Breast epithelium (tissue), 4 donors: Measurements from ENCODE around the gene GFRA4. TPM values are rescaled to one million over a fixed set of nuclear protein-coding genes. Genes with fewer than 3 reads are reported as not detected.
"Not testable (repeated sequence)": the region's sequence is repeated elsewhere in the genome, so short reads cannot be mapped to it uniquely, and the experiment has no call there.

Source experiments
- DNase-seq, 2 donors: peaks; one replicate each; pipeline ENCODE4 v3.0.0-alpha.2; 2019; ENCODE audit warnings: low spot score in 2 of 2
- H3K27ac ChIP-seq, 2 donors: fragments of 200-600 bp; sonication (generic) in 1 of 2; one replicate each; pipeline ENCODE4 v1.5.1; 2016 to 2019; ENCODE audit warnings: mild to moderate bottlenecking in 1 of 2
- H3K27me3 ChIP-seq, 2 donors: fragments of 200-600 bp; sonication (generic) in 1 of 2; one replicate each; pipeline versions ENCODE4 v1.5.1 to v1.6.0; 2017 to 2019; ENCODE audit warnings: control low read depth in 1 of 2, mild to moderate bottlenecking in 1 of 2
- H3K36me3 ChIP-seq: fragments of 200-600 bp; one replicate; pipeline ENCODE4 v1.5.1; 2019
- H3K4me1 ChIP-seq, 2 donors: fragments of 200-600 bp; sonication (generic); one replicate each; pipeline ENCODE4 v1.5.1; 2016 to 2019; ENCODE audit warnings: control low read depth in 1 of 2
- H3K4me3 ChIP-seq, 3 donors: fragments of 200-600 bp; sonication (generic); 1 replicate in 2 of 3; 2 replicates in 1 of 3; pipeline ENCODE4 v1.5.1; 2016 to 2019; ENCODE audit warnings: mild to moderate bottlenecking in 3 of 3, moderate library complexity in 2 of 3
- H3K9me3 ChIP-seq, 2 donors: fragments of 200-600 bp; sonication (generic) in 1 of 2; one replicate each; pipeline ENCODE4 v1.5.1; 2016 to 2019; ENCODE audit warnings: control low read depth in 1 of 2
- POLR2A ChIP-seq: fragments of 450-650 bp; IDR thresholded peaks from one replicate; pipeline ENCODE4 v1.6.1; 2016; ENCODE audit warnings: antibody characterized with exemption, mild to moderate bottlenecking, moderate library complexity
- POLR2AphosphoS5 ChIP-seq, 3 donors: sonication (generic); formaldehyde crosslinking; IDR thresholded peaks; one replicate each; pipeline ENCODE4 v1.6.1; 2017; ENCODE audit warnings: antibody characterized with exemption in 3 of 3
- intact Hi-C: fragments of 100-400 bp; cut with DNase I; formaldehyde crosslinking; loops from one replicate; pipeline ENCODE4 v1.15.1; 2023; ENCODE audit warnings: low total_unique reads
- total RNA-seq, 3 donors: library from RNA; depleted of rRNA; stranded (reverse); fragments of >200 nt; gene quantifications; one replicate each; pipeline ENCODE4 v1.1.0, GENCODE V29; 2016
- TF ChIP-seq, protein P1 (sequence below), 3 donors: fragments of 450-650 bp; IDR thresholded peaks; one replicate each; pipeline ENCODE4 v1.5.1; 2016 to 2017; ENCODE audit warnings: antibody characterized with exemption in 3 of 3, mild to moderate bottlenecking in 3 of 3, moderate library complexity in 3 of 3

GFRA4 gene
- total RNA-seq, 3 donors from 2014 or later: not detected

DNA sequence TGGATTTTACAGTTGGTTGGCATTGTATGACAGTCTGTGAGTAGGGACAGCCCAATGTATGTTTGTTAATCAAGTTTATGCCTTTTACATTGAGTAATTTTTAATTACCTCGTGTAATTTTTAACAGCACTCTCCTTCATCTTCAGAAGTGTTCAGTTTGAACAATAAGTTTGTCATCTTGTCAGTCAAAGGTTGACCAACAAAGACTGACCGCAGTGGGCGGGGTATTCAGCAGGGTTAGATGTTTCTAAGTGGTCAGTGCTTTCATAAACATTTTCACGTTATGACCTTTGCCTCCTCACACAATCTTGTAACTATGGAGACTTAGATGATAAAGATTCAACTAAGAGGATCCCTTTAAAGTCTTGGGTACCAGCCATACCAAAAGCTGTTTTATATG lies 40.8 kb downstream of the GFRA4 start:
- no peaks in the 10 kb centered on the region for H3K36me3 ChIP-seq
- no peak for DNase-seq
- H3K9me3 ChIP-seq: no peaks in the 10 kb centered on the region
- intact Hi-C loops: no loop called here
- no peaks in the 10 kb centered on the region for H3K27me3 ChIP-seq
- no peak overlapping the region for H3K4me3 ChIP-seq
- H3K4me1 ChIP-seq: no peaks in the 10 kb centered on the region
- TF ChIP-seq POLR2A (no peak), POLR2AphosphoS5 (IDR thresholded peaks at IDR 0.05) (no peak)
- TF ChIP-seq, protein P1, sequence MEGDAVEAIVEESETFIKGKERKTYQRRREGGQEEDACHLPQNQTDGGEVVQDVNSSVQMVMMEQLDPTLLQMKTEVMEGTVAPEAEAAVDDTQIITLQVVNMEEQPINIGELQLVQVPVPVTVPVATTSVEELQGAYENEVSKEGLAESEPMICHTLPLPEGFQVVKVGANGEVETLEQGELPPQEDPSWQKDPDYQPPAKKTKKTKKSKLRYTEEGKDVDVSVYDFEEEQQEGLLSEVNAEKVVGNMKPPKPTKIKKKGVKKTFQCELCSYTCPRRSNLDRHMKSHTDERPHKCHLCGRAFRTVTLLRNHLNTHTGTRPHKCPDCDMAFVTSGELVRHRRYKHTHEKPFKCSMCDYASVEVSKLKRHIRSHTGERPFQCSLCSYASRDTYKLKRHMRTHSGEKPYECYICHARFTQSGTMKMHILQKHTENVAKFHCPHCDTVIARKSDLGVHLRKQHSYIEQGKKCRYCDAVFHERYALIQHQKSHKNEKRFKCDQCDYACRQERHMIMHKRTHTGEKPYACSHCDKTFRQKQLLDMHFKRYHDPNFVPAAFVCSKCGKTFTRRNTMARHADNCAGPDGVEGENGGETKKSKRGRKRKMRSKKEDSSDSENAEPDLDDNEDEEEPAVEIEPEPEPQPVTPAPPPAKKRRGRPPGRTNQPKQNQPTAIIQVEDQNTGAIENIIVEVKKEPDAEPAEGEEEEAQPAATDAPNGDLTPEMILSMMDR (IDR thresholded peaks at IDR 0.05): no peak
- H3K27ac ChIP-seq: no peak overlapping the region

DNA sequence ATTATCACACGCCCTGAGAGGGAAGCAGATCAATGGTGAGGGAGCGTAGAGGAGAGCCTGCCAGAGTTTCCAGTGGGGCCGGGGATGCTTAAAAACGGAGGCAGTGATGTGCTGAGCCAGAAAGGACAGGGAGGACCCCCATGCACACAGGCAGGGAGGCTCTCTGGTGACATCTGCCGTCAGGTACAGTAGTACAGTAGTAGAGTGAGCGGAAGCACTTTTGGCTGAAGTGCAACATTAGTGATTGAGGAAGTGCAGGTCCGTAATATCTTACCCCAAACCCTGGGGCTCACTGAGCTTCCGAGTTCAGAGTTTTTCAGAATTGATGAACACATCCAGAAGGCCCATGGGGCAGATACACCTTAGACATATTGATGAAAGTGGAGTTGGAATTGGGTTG lies 42.1 kb downstream of the GFRA4 start:
- Histone ChIP-seq H3K4me1 (no peaks in the 10 kb centered on the region), H3K27ac (no peak overlapping the region), H3K36me3 (no peaks in the 10 kb centered on the region), H3K4me3 (no peak overlapping the region), H3K9me3 (no peaks in the 10 kb centered on the region), H3K27me3 (no peaks in the 10 kb centered on the region)
- DNase-seq: no peak
- intact Hi-C loops: no loop called here
- TF ChIP-seq, protein P1 (IDR thresholded peaks at IDR 0.05): no peak
- TF ChIP-seq POLR2A (no peak), POLR2AphosphoS5 (IDR thresholded peaks at IDR 0.05) (no peak)

DNA sequence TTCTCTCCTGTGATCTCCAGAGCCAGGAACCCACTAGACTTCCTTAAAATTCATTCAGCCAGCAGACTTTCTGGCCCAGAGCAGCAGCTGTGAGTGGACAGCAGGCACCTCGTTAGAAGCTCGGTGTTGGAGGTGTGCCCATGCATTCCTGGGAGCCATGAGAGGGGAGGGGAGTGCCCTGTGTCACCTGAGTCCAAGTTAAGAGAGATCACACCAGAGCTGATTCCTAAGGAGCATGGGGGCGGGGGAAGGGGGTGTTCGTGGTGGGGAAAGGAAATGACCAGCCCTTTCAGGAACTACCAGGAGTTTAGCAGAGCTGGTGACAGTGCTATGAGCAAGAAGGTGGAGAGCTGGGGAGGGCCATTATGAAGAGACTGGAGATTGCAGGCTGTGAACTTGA lies 46.9 kb downstream of the GFRA4 start:
- Histone ChIP-seq H3K27me3 (no peaks in the 10 kb centered on the region), H3K4me1 (no peaks in the 10 kb centered on the region), H3K27ac (no peak overlapping the region), H3K9me3 (no peaks in the 10 kb centered on the region), H3K36me3 (no peaks in the 10 kb centered on the region), H3K4me3 (no peak overlapping the region)
- no peak for DNase-seq
- TF ChIP-seq, protein P1 (IDR thresholded peaks at IDR 0.05): no peak
- TF ChIP-seq POLR2AphosphoS5 (IDR thresholded peaks at IDR 0.05): no peak
- no peak for TF ChIP-seq POLR2A
- intact Hi-C loops: no loop called here

DNA sequence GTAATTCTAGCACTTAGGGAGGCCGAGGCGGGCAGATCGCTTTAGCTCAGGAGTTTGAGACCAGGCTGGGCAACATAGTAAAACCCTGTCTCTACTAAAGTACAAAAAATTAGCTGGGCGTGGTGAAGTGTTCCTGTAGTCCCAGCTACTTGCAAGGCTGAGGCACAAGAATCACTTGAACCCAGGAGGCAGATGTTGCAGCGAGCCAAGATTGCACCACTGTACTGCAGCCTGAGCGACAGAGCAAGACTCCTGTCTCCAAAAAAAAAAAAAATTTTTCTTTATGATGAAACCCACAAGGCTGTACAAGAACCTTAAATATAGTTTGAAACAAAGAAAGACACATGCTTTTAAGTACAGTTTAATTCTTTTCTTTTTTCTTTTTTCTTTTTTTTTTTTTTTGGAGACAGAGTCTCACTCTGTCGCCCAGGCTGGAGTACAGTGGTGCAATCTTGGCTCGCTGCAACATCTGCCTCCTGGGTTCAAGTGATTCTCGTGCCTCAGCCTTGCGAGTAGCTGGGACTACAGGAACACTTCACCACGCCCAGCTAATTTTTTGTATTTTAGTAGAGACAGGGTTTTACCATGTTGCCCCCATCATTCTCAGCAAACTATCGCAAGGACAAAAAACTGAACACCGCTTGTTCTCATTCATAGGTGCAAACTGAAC lies 47.9 kb downstream of the GFRA4 start:
- H3K27me3 ChIP-seq, H3K4me3 ChIP-seq, intact Hi-C loops, H3K27ac ChIP-seq, DNase-seq, H3K4me1 ChIP-seq, H3K9me3 ChIP-seq, H3K36me3 ChIP-seq: not testable (repeated sequence)

DNA sequence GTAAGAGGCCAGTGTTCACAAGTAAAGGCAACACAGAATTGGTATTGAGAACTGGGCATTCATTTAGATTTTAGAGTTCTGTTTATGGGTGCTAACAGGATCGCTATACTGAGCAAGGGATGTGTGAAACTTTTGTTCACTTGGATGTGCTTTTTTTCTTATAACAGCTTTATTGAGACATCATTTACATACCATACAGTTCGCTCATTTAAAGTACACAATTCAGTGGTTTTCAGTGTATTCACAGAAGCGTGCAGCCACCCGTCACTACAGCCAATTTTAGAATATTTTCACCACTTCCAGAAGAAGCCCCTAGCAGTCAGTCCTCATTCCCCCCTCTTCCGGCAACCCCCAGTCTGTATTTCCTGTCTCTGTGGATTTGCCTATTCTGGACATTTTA lies 48.7 kb downstream of the GFRA4 start:
- TF ChIP-seq POLR2AphosphoS5 (IDR thresholded peaks at IDR 0.05) (no peak), POLR2A (no peak)
- TF ChIP-seq, protein P1 (IDR thresholded peaks at IDR 0.05): no peak
- no peaks in the 10 kb centered on the region for H3K36me3 ChIP-seq
- DNase-seq: no peak
- no peak overlapping the region for H3K27ac ChIP-seq
- no peaks in the 10 kb centered on the region for H3K27me3 ChIP-seq
- intact Hi-C loops: no loop called here
- H3K4me3 ChIP-seq: peak overlapping the region in 1 of 3 donors; percentile 23
- H3K4me1 ChIP-seq: no peaks in the 10 kb centered on the region
- H3K9me3 ChIP-seq: no peaks in the 10 kb centered on the region
